GM15510 (cell line): ENCODE data around the gene RGS13.

Source experiments
- POLR2A ChIP-seq: IDR thresholded peaks from 3 replicates; pipeline ENCODE4 v1.6.1; 2011; ENCODE audit warnings: borderline replicate concordance; ENCODE audit not compliant: insufficient read length; ENCODE audit errors: extremely low read depth

The RGS13 gene

GRCh38 chr1:192698731-192699130 lies 62.8 kb downstream of the RGS13 start:
- no peak for TF ChIP-seq POLR2A

GRCh38 chr1:192700834-192701271 lies 64.9 kb downstream of the RGS13 start:
- TF ChIP-seq POLR2A = no peak

GRCh38 chr1:192702212-192702902 lies 66.4 kb downstream of the RGS13 start:
- TF ChIP-seq POLR2A = no peak

GRCh38 chr1:192703283-192704206 lies 67.6 kb downstream of the RGS13 start:
- no peak for TF ChIP-seq POLR2A

GRCh38 chr1:192705510-192705909 lies 69.6 kb downstream of the RGS13 start:
- no peak for TF ChIP-seq POLR2A

GRCh38 chr1:192706936-192707335 lies 71.0 kb downstream of the RGS13 start:
- TF ChIP-seq POLR2A = no peak

- no peak for TF ChIP-seq POLR2A
Observed at GRCh38 chr1:192707978-192708547, 72.1 kb downstream of the RGS13 start.

GRCh38 chr1:192709544-192709943 lies 73.6 kb downstream of the RGS13 start:
- TF ChIP-seq POLR2A = no peak
